Left ventricle myocardium inferior (tissue), 1 donor: ENCODE results near the gene DSCAML1. TPM values are rescaled to one million over a fixed set of nuclear protein-coding genes. Genes with fewer than 3 reads are reported as not detected.

Experiments used
- DNase-seq: peaks from one replicate; pipeline ENCODE4 v3.0.0-alpha.2; 2020
- H3K27ac ChIP-seq: fragments of 200-600 bp; replicated peaks from 2 replicates; pipeline ENCODE4 v1.8.0; 2021
- H3K27me3 ChIP-seq: fragments of 200-600 bp; 2 replicates; pipeline ENCODE4 v1.8.0; 2021; ENCODE audit warnings: low read depth
- H3K36me3 ChIP-seq: fragments of 200-600 bp; 2 replicates; pipeline ENCODE4 v1.8.0; 2021
- H3K4me1 ChIP-seq: fragments of 200-600 bp; 2 replicates; pipeline ENCODE4 v1.8.0; 2021
- H3K4me3 ChIP-seq: fragments of 200-600 bp; 2 replicates; pipeline ENCODE4 v1.8.0; 2021; ENCODE audit warnings: mild to moderate bottlenecking, moderate library complexity
- H3K9me3 ChIP-seq: fragments of 200-600 bp; replicated peaks from 2 replicates; pipeline ENCODE4 v1.8.0; 2021
- CTCF ChIP-seq: fragments of 200-600 bp; IDR thresholded peaks from 2 replicates; pipeline ENCODE4 v1.8.0; 2021; ENCODE audit warnings: antibody characterized with exemption, mild to moderate bottlenecking, borderline replicate concordance
- intact Hi-C: fragments of 100-400 bp; cut with micrococcal nuclease; formaldehyde crosslinking; loops from one replicate; pipeline ENCODE4 v1.11.0; 2022
- total RNA-seq: library from RNA; stranded (reverse); fragmentation: NEBNext Ultra II Directional; extraction: Animal tissue kit (Norgen Biotek cat#: 25700); gene quantifications from one replicate; pipeline ENCODE4 v1.2.1, GENCODE V29; 2021
- donor health status: DM: no; HTN: yes; CAD: no; lungs with severe emphysema.

The DSCAML1 gene
- total RNA-seq, 1 donor from 2014 or later: 0.19 TPM

- H3K4me1 ChIP-seq: peaks cover 58% of the 10 kb centered on the region
- no peak for DNase-seq
- TF ChIP-seq CTCF: peak; percentile 68
- H3K9me3 ChIP-seq: no peaks in the 10 kb centered on the region
- intact Hi-C loops: no loop called here
- peak overlapping the region; percentile 83 for H3K27ac ChIP-seq
- H3K36me3 ChIP-seq: no peaks in the 10 kb centered on the region
- no peak overlapping the region for H3K4me3 ChIP-seq
- H3K27me3 ChIP-seq: peaks cover 4% of the 10 kb centered on the region
Observed at GRCh38 chr11:117822074-117823033, 25.3 kb upstream of the DSCAML1 start.

GRCh38 chr11:117821431-117821830 is 24.4 kb upstream of the DSCAML1 start:
- H3K27ac ChIP-seq: no peak overlapping the region
- H3K36me3 ChIP-seq: no peaks in the 10 kb centered on the region
- TF ChIP-seq CTCF: no peak
- peaks cover 63% of the 10 kb centered on the region for H3K4me1 ChIP-seq
- intact Hi-C loops: no loop called here
- H3K4me3 ChIP-seq: no peak overlapping the region
- H3K9me3 ChIP-seq: no peaks in the 10 kb centered on the region
- no peak for DNase-seq
- peaks cover 4% of the 10 kb centered on the region for H3K27me3 ChIP-seq

- Histone ChIP-seq H3K4me1 (peaks cover 62% of the 10 kb centered on the region), H3K4me3 (no peak overlapping the region), H3K9me3 (no peaks in the 10 kb centered on the region), H3K36me3 (no peaks in the 10 kb centered on the region), H3K27ac (no peak overlapping the region), H3K27me3 (peaks cover 4% of the 10 kb centered on the region)
- intact Hi-C loops: no loop called here
- DNase-seq: no peak
- TF ChIP-seq CTCF: no peak
Observed at GRCh38 chr11:117820516-117820915, 23.5 kb upstream of the DSCAML1 start.

GRCh38 chr11:117820071-117820470 is 23.1 kb upstream of the DSCAML1 start:
- intact Hi-C loops: no loop called here
- H3K27me3 ChIP-seq: peaks cover 4% of the 10 kb centered on the region
- H3K4me3 ChIP-seq: no peak overlapping the region
- no peaks in the 10 kb centered on the region for H3K9me3 ChIP-seq
- peaks cover 62% of the 10 kb centered on the region for H3K4me1 ChIP-seq
- no peak for TF ChIP-seq CTCF
- no peaks in the 10 kb centered on the region for H3K36me3 ChIP-seq
- no peak overlapping the region for H3K27ac ChIP-seq
- DNase-seq: no peak

- DNase-seq: peak; percentile 71
- H3K36me3 ChIP-seq: no peaks in the 10 kb centered on the region
- peak; percentile 68 for TF ChIP-seq CTCF
- H3K27ac ChIP-seq: no peak overlapping the region
- H3K9me3 ChIP-seq: no peaks in the 10 kb centered on the region
- intact Hi-C loops: loop anchor here (5.0 kb wide), 1 partner anchor 397 kb away; no protein-coding TSS in a partner anchor
- H3K27me3 ChIP-seq: peaks cover 4% of the 10 kb centered on the region
- H3K4me1 ChIP-seq: peaks cover 62% of the 10 kb centered on the region
- H3K4me3 ChIP-seq: no peak overlapping the region
Observed at GRCh38 chr11:117819096-117820040, 22.4 kb upstream of the DSCAML1 start.
